Measurements from ENCODE around the gene TRMT112.

Gene TRMT112

DNA sequence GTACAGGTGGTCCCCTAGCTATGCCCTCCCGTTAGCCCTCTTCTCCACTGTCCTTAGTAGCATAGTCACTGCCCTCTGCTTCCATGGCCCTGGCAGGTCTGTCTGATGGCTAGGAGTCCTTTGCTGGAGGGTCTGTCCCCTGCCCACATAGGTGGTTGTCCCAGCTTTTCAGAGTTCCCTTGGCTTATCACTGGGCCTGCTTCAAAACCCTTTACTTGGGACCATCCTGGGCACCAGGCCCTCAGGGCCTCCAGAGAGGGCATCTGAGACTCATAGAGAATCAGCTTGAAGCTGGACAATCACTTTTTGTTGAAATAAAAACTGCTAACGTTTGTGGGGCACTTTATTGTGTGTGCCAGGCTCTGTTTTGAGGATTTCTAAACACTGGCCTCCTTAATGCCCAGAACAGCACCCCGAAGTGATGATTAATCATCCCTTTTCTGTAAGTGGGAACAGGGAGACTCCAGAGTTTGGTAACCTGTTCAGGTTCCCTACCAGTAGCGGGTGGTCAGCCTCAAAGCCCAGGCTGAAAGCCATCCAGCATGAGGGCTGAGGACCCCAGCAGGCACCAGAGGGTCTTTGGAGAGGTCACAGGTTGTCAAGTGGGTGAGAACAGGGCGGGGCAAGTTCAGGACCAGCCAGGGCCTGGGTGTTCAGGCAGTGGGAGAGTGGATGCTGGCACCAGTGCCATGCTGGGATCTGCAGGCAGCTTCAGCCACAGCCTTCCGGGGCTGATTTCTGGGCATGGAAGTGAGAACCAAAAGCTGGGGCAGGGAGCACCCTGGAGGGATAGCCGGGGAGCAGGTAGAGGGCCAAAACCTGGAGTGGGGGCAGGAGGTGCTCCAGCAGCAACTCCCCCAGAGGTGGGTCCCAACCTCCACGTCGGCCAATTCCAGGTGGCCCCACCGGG lies 26.8 kb downstream of the TRMT112 start:
- no peak for DNase-seq

DNA sequence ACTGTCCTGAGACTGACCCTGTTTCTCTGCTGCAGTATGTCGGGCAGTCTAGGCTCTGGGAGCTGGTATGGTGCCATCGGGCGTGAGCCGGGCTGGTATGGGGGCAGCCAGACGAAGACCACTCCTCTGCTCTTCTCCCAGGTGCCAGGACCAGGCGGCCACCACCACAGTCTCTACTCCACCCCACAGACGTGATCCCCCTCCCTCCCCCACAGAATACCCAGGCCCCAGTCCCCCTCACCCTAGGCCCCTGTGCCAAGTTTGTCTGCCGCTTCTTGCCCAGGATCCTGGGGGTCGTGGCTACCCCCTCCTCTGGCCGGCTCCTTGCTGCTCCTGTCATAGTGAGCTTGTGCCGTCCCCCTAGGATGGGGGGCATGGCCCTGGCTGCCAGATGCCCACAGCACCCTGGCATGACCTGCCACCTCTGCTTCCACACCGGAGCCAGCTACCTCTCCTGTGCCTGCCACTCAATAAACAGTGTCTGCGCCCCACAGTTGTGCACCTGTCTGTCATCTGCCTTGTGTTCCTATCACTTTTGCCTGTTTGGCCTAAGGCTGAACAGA lies 28.3 kb downstream of the TRMT112 start:
- DNase-seq = no peak

DNA sequence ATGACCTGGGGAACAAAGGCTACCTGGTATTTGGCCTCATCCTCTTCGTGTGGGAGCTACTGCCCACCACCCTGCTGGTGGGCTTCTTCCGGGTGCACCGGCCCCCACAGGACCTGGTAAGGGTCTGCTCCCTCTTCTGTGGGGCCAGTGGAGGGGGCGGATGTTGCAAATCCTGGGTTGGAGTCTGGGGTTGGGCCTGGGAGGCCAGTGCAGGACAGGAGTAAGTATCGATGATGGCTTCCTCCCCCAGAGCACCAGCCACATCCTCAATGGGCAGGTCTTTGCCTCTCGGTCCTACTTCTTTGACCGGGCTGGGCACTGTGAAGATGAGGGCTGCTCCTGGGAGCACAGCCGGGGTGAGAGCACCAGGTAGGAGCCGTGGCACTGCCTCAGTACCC lies 29.0 kb downstream of the TRMT112 start:
- no peak for DNase-seq

DNA sequence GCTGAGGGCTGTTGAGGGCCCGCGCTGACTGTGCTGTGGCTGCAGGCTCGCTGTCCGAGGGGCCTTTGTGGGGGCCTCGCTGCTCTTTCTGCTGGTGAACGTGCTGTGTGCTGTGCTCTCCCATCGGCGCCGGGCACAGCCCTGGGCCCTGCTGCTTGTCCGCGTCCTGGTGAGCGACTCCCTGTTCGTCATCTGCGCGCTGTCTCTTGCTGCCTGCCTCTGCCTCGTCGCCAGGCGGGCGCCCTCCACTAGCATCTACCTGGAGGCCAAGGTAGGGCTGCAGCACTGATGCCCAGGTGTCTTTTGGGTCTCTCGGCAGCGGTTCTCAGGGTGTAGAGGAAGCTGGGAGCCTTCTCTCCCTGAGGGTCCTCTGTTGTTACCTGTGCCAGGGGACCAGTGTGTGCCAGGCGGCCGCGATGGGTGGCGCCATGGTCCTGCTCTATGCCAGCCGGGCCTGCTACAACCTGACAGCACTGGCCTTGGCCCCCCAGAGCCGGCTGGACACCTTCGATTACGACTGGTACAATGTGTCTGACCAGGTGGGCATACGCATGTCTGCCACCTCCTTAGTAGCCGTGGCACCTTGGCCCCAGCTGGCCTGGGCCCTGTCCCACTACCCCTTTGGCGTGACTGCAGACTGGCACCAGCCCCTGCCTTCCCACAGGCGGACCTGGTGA lies 29.5 kb downstream of the TRMT112 start:
- no peak for DNase-seq

DNA sequence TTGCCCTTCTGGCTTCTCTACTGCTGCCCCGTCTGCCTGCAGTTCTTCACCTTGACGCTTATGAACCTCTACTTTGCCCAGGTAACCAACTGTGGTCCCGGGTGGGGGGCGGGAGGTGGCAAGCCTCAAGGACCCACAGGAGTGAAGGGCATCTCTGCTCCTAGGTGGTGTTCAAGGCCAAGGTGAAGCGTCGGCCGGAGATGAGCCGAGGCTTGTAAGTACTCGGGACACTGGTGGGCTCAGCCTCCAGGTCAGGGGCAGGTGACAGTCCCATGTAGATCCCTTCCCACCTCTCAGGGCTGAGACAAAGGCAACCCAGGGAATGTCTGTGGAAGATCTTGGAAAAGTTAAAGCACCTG lies 30.6 kb downstream of the TRMT112 start:
- DNase-seq = no peak

DNA sequence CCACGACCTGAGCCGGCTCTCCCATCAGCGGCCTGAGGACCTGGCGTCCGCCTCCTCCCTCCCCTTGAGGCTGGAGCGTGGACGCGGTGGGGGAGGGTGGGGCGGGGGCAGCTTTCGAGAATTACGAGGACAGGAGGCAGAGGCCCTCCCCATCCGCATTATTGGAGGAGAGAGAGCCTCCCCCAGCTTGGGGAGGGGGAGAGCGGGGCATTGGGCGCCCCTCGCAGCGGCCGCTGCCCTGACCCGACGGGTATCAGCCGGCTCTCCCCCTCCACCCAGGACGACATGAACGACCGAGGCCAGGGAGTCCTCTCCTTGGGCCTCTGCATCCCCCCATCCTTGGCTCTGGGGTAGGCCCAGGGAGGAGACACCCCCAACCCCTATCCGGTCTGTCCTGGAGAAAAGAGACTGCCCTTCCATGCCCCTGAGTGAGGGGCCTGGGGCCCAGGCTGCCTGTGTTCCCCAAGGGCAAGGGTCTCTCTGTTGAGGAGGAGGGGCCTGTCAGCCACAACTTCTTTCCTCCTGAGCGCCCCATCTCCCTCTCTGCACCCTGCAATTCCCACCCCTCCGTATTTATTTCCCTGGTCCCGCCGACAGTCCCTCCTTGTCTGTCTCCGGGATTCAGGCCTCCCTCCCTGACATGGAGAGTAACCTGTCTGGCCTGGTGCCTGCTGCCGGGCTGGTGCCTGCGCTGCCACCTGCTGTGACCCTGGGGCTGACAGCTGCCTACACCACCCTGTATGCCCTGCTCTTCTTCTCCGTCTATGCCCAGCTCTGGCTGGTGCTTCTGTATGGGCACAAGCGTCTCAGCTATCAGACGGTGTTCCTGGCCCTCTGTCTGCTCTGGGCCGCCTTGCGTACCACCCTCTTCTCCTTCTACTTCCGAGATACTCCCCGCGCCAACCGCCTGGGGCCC lies 31.2 kb downstream of the TRMT112 start:
- DNase-seq = no peak

DNA sequence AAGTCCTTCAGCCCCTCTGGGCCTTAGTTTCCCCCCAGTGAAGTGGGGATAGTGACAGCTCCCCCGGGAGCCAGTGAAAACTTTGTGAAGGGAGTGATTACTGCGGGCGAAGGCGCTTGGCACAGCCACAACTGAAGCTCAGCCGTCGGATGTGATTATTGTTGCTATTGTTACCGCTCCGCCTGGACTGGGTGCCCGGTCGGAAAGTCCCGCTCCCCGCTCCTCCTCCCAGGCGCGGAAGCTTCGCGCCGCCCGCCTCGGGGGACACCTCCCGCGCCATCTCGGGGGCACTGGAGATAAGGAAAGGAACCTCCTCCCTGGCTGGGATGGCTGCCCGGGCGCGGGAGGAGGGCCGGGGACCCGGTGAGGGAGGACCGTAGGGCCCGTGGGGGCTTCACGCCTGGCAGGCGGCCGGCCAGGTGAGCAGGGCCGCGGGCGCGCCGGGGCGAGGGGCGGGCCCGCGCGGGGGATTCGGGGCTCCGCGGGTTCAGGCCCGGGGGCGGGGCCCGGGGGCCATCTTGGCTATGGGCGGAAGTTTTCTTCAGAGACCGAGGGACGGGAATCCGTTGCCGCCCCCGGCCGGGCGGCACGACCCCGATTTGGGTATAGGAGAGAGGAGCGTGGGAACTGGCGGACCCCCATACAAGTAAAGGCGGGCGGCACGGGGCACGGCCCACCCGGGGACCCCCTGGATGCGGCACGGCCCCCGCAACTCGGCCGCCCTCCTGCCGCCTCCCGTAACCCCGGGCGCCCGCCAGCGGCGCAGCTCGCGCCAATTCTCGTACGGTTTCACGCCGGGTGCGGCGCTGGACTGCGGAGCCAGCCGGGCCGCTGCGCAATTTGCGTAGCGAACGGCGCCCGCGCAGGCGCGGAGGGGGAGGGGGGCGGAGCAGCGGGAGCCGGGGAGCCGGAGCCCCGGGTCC lies 32.1 kb downstream of the TRMT112 start, which contains the start of gene GPR137:
Gene GPR137 (plus strand): TSS at position 887 of the 923 bp plus-strand sequence. CDS start 677 bp downstream, outside the sequence.
- peak; percentile 93 for DNase-seq

DNA sequence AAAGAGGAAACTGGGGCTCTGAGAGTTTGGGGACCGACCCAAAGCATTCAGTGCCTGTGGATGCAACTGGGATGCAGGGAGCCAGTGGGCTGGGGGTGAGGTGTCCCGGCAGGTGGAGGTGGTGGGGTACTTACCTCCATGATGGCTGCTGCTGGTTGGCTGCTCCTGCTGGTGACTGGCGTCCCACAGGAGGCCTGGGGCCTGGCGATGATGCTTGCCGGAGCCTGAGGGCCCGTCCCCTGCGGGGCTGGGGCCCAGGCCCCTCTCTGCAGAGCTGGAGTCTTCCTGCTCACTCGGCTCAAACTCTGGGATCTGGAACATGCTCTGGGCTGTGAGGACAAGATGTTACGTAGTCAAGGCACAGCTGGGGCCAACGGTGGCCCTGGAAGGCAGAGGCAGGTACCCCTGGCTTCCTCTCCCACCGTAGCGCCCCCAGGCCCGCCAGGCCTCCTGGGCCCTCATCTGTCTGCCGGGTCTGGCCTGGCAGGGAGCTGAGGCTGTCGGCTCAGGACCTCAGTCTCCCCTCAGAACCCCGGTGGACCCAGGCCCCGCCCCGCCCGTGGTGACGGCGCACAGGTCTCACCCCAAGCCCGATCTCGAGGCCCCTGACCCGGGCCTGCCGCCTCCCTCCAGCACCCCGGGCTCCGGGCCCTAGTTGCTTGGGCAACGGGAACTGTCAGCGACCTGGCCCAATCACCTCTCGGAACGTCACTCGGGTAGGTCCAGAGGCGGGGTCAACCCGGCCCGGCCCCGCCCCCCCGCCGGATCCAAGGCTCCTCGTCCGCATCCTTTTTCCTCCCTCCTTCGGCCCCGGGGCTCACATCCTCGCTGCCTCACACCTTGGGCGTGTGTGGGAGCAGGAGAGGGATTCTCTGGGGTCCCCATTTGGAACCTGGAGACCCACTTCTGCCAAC lies 33.1 kb downstream of the TRMT112 start, which contains the start of gene BAD:
Gene BAD (minus strand): TSS at position 618 of the 914 bp plus-strand sequence. CDS start 297 bp downstream, at position 321.
- DNase-seq = peak; percentile 94 to 95

DNA sequence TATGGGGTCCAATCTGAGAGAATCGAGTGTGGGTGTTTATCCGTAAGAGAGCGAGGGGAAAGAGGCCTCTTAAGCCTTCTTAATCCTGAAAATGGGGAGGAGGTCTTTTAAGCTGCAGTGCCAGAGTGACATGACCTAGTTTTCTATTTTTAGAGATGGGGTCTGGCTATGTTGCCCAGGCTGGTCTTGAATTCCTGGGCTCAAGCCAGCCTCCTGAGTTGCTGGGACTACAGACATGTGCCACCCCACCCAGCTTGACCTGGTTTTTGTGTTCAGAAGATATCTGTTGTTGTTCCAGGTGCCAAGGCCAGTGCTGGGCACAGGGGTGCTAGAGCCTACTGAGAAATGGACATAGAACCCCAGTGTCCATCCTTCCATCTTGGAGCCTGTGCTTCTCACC lies 34.3 kb downstream of the TRMT112 start:
- DNase-seq = no peak

DNA sequence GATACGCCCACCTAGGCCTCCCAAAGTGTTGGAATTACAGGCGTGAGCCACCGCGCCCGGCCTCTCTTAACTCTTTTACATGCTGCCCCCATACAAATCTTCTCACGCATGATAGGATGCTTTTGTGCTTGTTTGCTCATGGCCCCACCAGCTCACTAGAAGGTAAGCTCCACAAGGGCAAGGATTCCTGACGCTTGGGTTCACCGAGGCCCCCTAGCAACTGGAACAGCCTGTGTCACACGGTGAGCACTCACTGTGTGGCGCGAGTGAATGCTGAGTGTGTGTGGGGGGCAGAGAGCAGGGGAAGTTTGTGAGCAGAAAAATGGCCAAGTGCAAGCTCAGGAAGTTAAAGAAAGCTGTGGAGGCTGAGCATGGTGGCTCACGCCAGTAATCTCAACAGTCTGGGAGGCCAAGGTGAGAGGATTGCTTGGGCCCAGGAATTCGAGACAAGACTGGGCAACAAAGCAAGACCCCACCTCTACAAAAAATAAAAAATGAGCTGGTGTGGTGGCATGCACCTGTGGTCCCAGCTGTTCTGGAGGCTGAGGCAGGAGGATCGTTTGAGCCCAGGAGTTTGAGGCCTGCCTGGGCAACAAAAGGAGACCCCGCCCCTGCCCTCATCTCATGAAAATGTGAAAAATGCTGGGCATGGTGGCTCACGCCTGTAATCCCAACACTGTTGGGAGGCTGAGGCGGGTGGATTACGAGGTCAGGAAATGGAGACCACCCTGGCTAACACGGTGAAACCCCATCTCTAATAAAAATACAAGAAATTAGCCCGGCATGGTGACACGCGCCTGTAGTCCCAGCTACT lies 35.2 kb downstream of the TRMT112 start:
- no peak for DNase-seq

DNA sequence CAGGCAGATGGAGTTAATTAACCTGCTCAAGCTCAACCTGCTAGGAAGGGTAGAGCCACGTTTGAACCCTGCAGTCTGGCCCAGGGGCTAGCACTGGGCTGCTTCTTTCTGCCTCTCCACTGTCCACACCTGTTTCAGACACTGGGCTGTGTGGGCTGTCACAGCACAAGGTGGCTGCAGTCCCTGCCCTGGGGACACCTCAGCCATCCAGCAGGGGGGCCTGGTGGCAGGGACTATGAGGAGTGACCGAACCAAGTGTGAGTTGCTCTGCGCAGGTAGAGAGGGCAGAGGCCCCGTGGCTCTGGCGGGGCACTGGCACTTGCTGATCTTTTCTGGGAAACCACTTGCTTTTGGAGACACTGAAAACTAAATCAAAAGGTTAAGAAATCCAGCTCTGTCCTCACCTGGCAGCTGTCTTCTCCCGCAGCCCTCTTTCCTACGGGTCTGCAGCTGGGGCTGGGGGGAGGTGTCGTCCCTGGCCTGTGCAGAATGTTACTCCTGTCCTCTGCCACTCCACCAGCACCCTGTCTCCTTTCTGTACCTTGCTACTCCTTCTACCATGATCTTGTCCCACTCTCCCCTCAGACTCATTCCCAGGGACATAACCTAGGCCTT lies 38.7 kb downstream of the TRMT112 start:
- no peak for DNase-seq

DNA sequence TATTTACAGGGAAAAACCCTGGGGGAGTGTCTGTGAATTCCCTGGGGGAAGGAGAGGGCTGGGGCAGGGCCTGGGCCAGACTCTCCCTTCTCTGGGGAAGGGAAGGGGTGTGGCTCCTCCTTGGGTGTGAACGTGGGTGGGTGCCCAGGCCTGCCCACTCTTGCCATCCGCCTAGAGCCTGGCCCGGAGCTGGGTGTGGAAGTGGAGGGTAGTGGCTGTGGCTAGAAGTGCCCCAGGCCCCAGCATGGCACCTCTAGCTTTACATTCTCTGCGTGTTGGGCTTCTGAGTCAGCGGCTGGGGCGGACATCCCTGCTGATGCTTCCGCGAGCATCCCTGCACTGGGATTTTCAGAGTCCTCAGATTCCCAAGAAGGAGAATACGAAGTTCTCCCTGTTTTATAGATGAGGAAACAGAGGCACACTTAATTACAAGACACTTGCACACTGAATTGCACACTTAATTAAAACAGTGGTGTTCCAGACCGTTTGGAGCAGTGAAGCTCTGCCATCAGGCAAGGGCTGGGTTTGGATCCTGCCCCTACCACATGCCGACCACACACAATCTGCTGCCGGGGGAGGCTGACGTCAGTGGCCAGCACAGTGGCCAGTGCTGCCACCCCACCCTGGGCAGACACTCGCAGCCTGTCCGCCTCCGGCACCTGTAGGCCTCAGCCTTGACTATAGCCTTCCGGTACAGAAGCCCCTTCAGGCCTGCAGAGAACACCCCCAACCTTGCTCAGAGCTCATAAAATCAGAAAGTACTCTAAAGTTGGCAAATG lies 40.5 kb downstream of the TRMT112 start:
- no peak for DNase-seq

DNA sequence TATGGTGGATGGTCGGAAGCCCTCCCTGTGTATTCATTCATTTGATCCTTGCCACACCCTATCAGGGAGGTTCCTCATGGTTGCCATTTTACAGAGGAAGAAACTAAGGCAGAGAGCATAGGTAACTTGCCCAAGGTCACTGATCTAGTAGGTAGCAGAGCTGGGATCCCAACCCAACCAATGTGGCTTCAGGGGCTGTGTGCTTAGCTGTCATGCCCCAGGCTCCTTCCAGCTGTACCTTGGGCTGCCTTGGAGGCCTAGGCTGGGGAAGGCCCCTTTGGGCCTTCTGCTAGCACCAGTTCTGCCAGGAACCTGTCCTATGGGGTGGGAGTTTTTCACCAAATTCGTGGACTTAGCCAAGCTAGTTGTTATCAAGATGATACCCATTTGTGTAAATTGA lies 41.5 kb downstream of the TRMT112 start:
- no peak for DNase-seq

DNA sequence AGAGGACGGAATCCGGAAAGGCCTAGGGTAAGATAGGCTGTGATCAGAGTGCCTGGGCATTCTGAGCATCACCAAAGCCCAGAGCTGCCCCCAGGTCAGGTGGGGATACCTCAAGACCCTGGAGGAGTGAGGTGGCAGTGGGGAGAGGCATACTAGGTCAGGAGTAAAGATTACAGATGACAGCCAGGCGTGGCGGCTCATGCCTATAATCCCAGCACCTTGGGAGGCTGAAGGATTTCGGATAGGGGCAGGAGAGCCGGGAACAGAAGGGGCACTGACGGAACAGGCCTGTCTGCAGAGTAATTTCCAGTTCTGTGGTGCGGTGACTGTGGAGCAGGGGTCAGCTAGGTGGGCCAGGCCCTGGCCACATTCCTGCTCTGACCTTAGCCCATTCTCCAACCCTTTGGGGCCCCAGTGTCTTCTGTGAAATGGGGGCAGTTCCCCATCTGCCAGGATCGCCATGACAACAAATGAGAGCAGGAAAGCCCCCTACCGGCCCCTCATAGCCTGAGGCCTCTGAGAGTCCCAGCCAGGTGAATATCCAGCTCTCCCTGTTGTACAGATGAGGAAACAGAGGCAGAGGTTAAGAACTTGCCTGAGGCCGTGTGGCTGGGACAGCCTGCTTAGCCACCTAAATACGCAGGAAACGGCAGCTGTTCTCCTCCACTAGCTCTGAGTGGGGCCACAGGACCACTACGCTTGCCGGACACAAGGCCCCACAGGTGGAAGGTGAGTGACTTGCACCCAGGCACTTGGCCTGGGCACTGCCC lies 42.1 kb downstream of the TRMT112 start:
- no peak for DNase-seq

DNA sequence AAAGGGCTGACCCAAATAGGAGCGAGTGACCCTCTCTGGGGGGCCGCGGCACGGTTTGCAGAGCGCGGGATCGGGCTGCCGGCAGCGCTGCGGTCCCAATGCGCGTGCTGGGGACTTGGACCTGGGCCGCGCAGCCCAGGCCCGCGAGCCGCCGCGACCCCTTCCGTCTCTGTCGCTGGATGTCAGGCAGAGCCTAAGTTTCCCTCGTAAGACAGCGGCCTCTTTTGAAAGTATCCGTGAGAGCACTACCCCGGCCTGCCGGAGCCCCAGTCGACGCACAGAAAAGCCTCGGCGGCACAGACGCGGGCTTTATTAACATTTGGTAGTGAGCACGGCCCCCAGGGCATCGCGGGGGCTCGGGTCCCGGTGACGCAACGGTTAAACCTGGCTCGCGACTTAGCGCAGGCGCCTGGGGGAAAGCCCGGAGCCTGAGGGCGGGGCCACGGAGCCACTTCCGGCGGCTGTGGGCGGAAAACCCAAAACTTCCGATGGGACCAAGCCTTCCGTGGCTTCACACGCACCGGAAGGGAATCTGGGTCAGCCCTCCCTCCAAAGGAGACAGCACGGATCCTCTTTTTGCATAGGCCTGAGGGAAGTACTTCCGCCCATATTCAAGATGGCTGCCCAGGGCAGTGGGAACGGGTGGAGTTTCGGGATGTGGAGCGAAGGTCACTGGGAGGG lies 47.7 kb downstream of the TRMT112 start:
- DNase-seq = peak; percentile 99

DNA sequence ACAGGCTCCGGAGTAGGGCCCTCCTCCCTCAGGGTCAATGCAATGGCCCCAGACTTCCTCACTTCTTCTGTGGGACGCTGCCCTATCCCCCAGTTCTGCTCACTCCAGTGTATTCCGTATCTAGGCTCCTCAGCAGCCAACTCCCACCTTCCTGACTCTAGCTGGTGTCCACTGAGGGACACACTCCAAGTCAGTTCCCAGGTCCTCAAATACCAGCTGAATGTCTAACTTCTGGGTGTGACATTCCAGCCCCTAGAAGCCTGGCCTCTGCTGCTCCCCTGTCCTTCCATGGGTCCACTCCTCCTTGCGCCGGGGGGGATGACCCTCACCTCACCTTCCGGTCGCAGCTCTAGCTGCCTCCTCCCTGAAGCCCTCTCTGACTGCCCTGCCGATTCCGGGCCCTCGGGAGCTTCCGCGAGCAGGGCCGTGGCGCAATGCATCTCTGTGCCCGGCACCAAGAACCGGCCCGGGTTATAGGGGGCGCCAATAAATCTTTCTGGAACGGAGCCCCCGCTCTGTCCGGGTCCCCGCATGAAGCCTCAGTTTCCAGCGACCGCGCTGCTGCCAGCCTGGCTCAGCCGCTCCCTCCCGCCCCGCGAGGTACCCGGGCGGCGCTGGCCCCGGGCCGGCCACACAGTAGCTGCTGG lies 48.3 kb downstream of the TRMT112 start:
- peak; percentile 45 to 65 for DNase-seq

Data from stimulated activated CD4-positive, alpha-beta T cell treated with anti-CD3 and anti-CD28 coated beads, Interleukin-2, amount 100 ng/mL, for 24 hours (primary cell).